Bladder microvascular endothelial cell (primary cell): ENCODE measurements around the gene CCDC38. TPM values are rescaled to one million over a fixed set of nuclear protein-coding genes. Genes with fewer than 3 reads are reported as not detected.

Experiments used
- total RNA-seq: library from RNA; depleted of rRNA; stranded (reverse); fragments of >200 nt; gene quantifications from 2 replicates; pipeline ENCODE4 v1.2.3, GENCODE V29; 2014

Gene CCDC38
- total RNA-seq = under 0.01 TPM in 1 of 2 replicates, not detected in the other

GRCh38 chr12:95942524-95943329, at the start of gene CCDC38:
TSS of gene CCDC38 (minus strand) at chr12:95942614. CDS start at chr12:95936509, 6,105 bp downstream.

GRCh38 chr12:95943330-95943842, 972 bp upstream of the CCDC38 start, which contains the start of gene AMDHD1:
TSS of gene AMDHD1 (plus strand) at chr12:95943331. CDS start at chr12:95943399, 68 bp downstream.

GRCh38 chr12:95858451-95859343, 83.7 kb downstream of the CCDC38 start, which contains the start of gene SNRPF:
TSS of gene SNRPF (plus strand) at chr12:95858952. CDS start at chr12:95859074, 122 bp downstream.

Other genes with a start within 250 kb of the CCDC38 start
- 334 and 906 TPM in 2 replicates for gene NTN4, start 151.8 kb downstream of the CCDC38 start, total RNA-seq
- gene SNRPF, start 83.7 kb downstream of the CCDC38 start, total RNA-seq = 16.5 and 18.9 TPM in 2 replicates
- gene AMDHD1, start 717 bp upstream of the CCDC38 start, total RNA-seq = 0.06 and 0.32 TPM in 2 replicates
- under 0.01 and 0.25 TPM in 2 replicates for gene HAL, start 53.7 kb upstream of the CCDC38 start, total RNA-seq
- gene LTA4H, start 93.0 kb upstream of the CCDC38 start, total RNA-seq = 67.2 and 69.0 TPM in 2 replicates